ENCODE results near the gene DZIP1L. TPM values are rescaled to one million over a fixed set of nuclear protein-coding genes. Genes with fewer than 3 reads are reported as not detected.

The DZIP1L gene
- total RNA-seq, 1 donor from 2014 or later: 7.7 TPM

GRCh38 chr3:138135146-138135832 lies 19.9 kb upstream of the DZIP1L start:
- TF ChIP-seq CTCF (IDR thresholded peaks at IDR 0.05; ENCODE audit: unreplicated experiment): no peak
- Mint-ChIP-seq H3K4me3 (ENCODE audit: unreplicated experiment) (no peak overlapping the region), H3K27ac (ENCODE audit: unreplicated experiment) (no peak overlapping the region)

GRCh38 chr3:138132239-138132638 lies 16.8 kb upstream of the DZIP1L start, which contains the start of gene A4GNT:
TSS of gene A4GNT (minus strand) at chr3:138132390. CDS start at chr3:138131256, 1,134 bp downstream.
- no peak for TF ChIP-seq CTCF (IDR thresholded peaks at IDR 0.05; ENCODE audit: unreplicated experiment)
- H3K9me3 Mint-ChIP-seq (ENCODE audit: unreplicated experiment): no peaks in the 10 kb centered on the region
- DNase-seq (ENCODE audit: low spot score): no peak
- no peaks in the 10 kb centered on the region for H3K36me3 Mint-ChIP-seq (ENCODE audit: low read depth, unreplicated experiment)
- H3K27ac Mint-ChIP-seq (ENCODE audit: unreplicated experiment): no peak within 1 kb of the TSS
- H3K4me3 Mint-ChIP-seq (ENCODE audit: unreplicated experiment): no peak within 1 kb of the TSS
- no peaks in the 10 kb centered on the region for H3K27me3 Mint-ChIP-seq (ENCODE audit: unreplicated experiment)
- H3K4me1 Mint-ChIP-seq (ENCODE audit: unreplicated experiment): peaks cover 6% of the 10 kb centered on the region

More at GRCh38 chr3:138135146-138135832, 19.9 kb upstream of the DZIP1L start:
- Mint-ChIP-seq H3K27me3 (ENCODE audit: unreplicated experiment) (no peaks in the 10 kb centered on the region), H3K4me1 (ENCODE audit: unreplicated experiment) (peaks cover 6% of the 10 kb centered on the region), H3K36me3 (ENCODE audit: low read depth, unreplicated experiment) (no peaks in the 10 kb centered on the region), H3K9me3 (ENCODE audit: unreplicated experiment) (no peaks in the 10 kb centered on the region)
- no peak for DNase-seq (ENCODE audit: low spot score)

GRCh38 chr3:138127636-138128365 lies 12.4 kb upstream of the DZIP1L start:
- Mint-ChIP-seq H3K9me3 (ENCODE audit: unreplicated experiment) (no peaks in the 10 kb centered on the region), H3K36me3 (ENCODE audit: low read depth, unreplicated experiment) (no peaks in the 10 kb centered on the region), H3K4me1 (ENCODE audit: unreplicated experiment) (no peaks in the 10 kb centered on the region), H3K27me3 (ENCODE audit: unreplicated experiment) (peaks cover 3% of the 10 kb centered on the region), H3K27ac (ENCODE audit: unreplicated experiment) (no peak overlapping the region), H3K4me3 (ENCODE audit: unreplicated experiment) (no peak overlapping the region)
- TF ChIP-seq CTCF (IDR thresholded peaks at IDR 0.05; ENCODE audit: unreplicated experiment): no peak
- no peak for DNase-seq (ENCODE audit: low spot score)

- Mint-ChIP-seq H3K27me3 (ENCODE audit: unreplicated experiment) (peaks cover 3% of the 10 kb centered on the region), H3K4me3 (ENCODE audit: unreplicated experiment) (no peak overlapping the region)
These were observed 10.3 kb upstream of the DZIP1L start for GRCh38 chr3:138125548-138126221.

More at GRCh38 chr3:138125548-138126221, 10.3 kb upstream of the DZIP1L start:
- Mint-ChIP-seq H3K27ac (ENCODE audit: unreplicated experiment) (no peak overlapping the region), H3K4me1 (ENCODE audit: unreplicated experiment) (no peaks in the 10 kb centered on the region), H3K36me3 (ENCODE audit: low read depth, unreplicated experiment) (no peaks in the 10 kb centered on the region), H3K9me3 (ENCODE audit: unreplicated experiment) (no peaks in the 10 kb centered on the region)
- DNase-seq (ENCODE audit: low spot score): no peak
- TF ChIP-seq CTCF (IDR thresholded peaks at IDR 0.05; ENCODE audit: unreplicated experiment): no peak
